Astrocyte of the hippocampus (primary cell): ENCODE results near the gene RAD9B.
"Not testable (repeated sequence)": the region's sequence is repeated elsewhere in the genome, so short reads cannot be mapped to it uniquely, and the experiment has no call there.

Source experiments
- DNase-seq: peaks from one replicate; pipeline ENCODE4 v3.0.0; 2011; ENCODE audit warnings: low read depth, low spot score

RAD9B gene

GRCh38 chr12:110520876-110521712, 19.0 kb downstream of the RAD9B start:
- not testable (repeated sequence) for DNase-seq

DNA sequence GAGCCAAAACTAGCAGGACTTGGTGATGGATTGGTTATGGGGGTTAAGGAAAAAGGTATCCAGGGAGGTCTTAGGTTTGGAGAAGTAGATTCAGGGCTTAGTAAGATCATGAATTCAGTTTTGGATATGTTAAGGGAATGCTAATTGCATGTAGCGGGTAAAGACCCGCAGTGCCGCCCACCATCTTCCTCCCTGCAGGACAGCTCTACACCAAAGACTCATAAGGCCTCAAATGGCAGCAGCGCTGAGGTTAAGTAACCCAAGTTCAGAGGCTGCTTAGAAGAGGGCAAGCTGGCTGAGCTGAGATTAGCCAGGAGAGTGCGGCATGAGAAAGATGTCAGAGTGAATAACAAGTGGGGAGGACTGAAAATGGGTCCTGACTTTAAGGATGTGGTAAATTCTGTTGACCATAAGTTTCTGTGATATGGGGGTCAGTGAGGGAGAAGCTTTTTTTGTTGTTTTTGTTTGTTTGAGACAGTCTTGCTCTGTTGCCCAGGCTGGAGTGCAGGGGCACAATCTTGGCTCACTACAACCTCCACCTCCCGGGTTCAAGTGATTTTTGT, 26.2 kb downstream of the RAD9B start:
- DNase-seq, result no peak

DNA sequence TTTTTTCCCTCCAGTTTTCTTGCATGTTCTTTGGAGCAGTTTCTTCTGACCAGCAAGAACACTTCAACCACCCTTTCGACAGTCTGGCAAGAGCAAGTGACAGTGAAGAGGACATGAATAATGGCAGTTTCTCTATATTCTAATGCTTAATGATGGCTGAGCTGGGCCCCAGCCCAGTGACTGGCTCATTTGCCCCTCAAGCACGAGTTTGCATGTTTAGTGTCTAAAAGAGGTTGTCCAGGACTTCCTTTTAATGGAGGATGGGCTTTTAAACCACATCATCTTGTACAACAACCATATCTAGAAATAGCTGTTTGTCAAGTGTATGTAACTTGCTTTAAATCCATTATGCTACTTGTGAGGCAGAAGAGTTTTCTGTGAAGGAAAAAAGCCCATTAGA, 28.4 kb downstream of the RAD9B start:
- DNase-seq, result no peak

GRCh38 chr12:110531741-110532333, 29.7 kb downstream of the RAD9B start:
- peak; percentile 74 for DNase-seq

GRCh38 chr12:110532644-110533043, 30.5 kb downstream of the RAD9B start:
- DNase-seq, result no peak

DNA sequence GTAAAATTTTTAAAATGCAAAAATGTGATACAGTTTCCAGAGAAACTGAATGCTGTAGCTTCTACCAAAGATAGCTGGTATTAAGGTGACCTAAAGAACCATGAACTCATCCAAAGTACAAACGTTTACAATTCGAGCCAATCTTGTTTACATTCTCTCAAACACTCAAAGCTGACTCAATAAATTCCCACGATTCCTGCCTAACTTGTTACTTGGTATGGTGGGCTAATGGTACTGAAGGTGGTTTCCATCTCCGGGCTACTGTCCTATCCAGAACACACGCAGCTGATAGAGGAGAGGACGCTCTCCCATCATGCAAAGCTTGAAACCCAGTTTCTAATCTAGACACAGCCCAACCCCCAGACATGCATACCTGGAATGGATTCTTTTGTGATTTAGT, 31.5 kb downstream of the RAD9B start:
- peak; percentile 19 for DNase-seq

DNA sequence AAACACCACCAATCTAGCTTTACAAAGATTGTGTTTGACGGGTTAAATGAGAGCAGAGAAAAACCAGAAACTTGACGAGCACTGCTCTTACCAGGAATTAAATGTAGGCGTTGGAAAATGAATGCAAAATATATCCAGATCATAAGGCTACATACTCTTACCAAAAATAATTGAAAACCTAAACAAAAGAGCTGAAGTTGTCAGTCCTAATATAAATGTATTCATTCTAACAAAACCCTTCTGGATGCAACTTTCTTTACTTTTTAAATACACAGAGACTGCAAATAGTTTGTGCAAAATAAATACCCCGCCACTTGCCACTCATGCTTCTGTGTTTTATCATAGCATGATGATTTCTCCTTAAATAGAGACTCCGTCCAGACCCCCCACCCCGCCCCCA, 32.7 kb downstream of the RAD9B start:
- DNase-seq, result no peak

- DNase-seq, result no peak
These were observed 34.9 kb downstream of the RAD9B start for GRCh38 chr12:110536834-110537604.

GRCh38 chr12:110537605-110538409, 35.7 kb downstream of the RAD9B start:
- DNase-seq, result peak; percentile 60

DNA sequence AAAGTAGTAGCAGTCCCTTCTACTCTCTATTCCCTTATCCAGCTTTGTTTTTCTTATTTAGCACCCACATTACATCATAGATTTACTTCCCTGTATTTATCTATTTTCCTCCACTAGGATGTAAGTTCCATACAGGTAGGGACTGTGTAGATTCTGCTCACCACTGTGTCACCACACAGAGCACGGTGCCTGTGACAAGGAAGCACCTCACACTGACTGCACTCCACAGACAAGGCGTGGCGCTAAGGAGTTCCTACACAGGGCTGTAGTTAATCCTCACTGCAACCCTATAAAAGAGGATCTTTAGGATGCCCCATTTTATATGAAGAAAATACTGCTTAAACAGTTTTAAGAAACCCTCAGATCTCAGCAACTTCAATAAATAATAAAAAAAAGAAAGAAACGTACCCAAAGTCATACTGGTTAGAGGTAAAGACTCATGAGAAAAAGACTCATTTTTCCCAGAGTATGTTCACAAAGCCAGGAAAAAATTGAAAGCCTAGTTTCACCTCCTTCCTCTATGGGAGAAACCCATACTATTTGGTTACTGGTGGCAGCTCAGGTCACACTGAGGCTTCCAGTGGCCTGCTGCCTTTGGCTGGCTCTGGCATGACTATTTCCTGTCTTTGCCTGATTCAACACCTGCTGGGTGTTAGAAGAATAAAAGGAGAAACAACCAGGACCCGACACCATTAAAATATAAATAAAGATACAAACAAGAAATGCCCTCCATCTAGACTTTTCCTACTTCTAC, 36.9 kb downstream of the RAD9B start:
- no peak for DNase-seq

- DNase-seq, result no peak
These were observed 37.9 kb downstream of the RAD9B start for GRCh38 chr12:110540048-110540447.

- peak; percentile 96 for DNase-seq
These were observed 41.3 kb downstream of the RAD9B start for GRCh38 chr12:110543252-110543959.

DNA sequence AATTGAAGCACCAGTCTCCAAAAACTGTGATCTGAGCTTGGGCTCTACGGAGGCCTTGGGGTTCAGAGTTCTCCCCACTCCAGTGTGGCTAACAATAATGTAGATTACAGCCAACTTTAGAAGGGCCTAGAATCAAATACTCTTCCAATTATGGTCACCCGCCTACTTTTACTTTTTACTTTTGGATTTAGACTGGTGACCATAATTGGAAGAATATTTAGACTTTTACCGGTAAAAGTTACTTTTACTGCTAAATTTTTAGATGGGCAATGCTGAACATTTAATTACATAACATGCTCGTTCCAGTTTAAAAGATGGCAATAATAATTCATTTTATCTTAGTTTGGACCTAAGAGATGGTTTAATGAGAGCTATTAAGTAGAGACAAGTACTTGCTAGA, 41.8 kb downstream of the RAD9B start:
- no peak for DNase-seq

GRCh38 chr12:110545259-110545658, 43.1 kb downstream of the RAD9B start:
- not testable (repeated sequence) for DNase-seq

DNA sequence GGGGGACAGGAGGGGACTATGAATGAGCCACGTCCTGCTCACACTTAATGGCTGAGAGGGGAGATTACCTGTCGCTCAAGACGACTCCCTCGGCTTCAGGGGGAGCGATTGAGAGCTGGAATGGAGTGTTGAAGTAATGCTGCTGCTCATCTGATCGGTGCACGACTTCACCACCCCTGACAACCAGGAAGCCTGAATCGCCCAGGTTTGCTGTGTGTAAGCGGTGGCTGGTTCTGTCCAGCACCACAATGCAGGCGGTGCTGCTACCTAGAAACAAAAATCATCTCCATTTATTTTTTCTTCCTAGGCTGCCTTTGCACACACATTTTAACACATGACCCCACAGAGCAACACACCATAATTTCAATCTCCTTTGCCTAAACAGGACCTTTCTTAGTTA, 43.7 kb downstream of the RAD9B start:
- DNase-seq, result no peak

DNA sequence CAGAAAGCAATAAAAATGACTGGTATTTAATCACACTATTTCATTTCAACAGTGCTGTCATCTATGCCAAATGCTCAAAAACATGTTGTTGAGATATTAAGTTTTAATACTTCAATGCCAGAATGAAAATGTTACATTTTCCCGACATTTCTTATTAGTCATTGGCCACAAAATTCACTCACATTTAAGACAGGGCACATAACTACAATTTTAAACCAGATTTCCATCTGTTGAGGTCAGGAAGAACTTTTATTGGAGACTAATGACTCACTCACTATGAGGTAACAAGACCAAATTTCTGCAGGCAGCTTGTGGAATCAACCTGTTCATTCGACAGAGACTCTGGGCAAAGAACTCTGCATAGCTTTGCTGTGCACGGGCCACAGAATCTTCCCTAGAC, 44.2 kb downstream of the RAD9B start:
- DNase-seq, result peak; percentile 76

GRCh38 chr12:110547090-110547489, 45.0 kb downstream of the RAD9B start:
- no peak for DNase-seq

DNA sequence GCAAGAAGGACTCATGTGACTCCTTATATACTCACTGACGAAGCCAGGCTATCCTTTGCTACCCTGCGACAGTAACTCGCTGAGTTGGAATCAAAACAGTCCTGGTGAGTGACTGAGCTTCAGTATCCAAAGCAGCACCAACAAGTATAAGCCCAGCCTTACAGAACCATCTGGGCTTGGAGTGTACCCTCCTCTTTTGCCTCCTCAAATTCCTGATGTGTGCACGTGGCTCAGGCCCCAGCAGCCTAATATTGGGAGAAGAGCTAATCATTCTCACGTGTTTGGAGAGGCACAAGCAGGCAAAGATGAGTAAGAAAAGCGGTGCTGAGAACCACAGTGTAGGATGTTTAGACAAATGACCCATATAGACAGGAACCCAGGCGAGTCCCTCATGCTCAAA, 46.5 kb downstream of the RAD9B start:
- DNase-seq, result no peak

GRCh38 chr12:110549716-110550115, 47.6 kb downstream of the RAD9B start:
- no peak for DNase-seq

GRCh38 chr12:110550981-110551380, 48.9 kb downstream of the RAD9B start:
- no peak for DNase-seq
